Retinal pigment epithelial cell (primary cell): ENCODE data around the gene VPS33B.

Experiments
- DNase-seq: peaks from one replicate; pipeline ENCODE4 v3.0.0-alpha.2; 2010; ENCODE audit warnings: low read depth
- H3K4me3 ChIP-seq: 2 replicates; pipeline ENCODE4 v1.5.1; 2011; ENCODE audit warnings: mild to moderate bottlenecking, low read length, control low read depth, moderate library complexity
- TF ChIP-seq, protein P1 (sequence below): conservative IDR thresholded peaks from 2 replicates; pipeline ENCODE4 v1.5.1; 2011; ENCODE audit warnings: low read depth, low read length, control low read depth, inconsistent platforms

VPS33B gene

GRCh38 chr15:90966262-90966661, 56.1 kb downstream of the VPS33B start:
- H3K4me3 ChIP-seq, result no peak overlapping the region
- TF ChIP-seq, protein P1, sequence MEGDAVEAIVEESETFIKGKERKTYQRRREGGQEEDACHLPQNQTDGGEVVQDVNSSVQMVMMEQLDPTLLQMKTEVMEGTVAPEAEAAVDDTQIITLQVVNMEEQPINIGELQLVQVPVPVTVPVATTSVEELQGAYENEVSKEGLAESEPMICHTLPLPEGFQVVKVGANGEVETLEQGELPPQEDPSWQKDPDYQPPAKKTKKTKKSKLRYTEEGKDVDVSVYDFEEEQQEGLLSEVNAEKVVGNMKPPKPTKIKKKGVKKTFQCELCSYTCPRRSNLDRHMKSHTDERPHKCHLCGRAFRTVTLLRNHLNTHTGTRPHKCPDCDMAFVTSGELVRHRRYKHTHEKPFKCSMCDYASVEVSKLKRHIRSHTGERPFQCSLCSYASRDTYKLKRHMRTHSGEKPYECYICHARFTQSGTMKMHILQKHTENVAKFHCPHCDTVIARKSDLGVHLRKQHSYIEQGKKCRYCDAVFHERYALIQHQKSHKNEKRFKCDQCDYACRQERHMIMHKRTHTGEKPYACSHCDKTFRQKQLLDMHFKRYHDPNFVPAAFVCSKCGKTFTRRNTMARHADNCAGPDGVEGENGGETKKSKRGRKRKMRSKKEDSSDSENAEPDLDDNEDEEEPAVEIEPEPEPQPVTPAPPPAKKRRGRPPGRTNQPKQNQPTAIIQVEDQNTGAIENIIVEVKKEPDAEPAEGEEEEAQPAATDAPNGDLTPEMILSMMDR, result no peak
- DNase-seq, result no peak

- H3K4me3 ChIP-seq, result no peak overlapping the region
- no peak for DNase-seq
- TF ChIP-seq, protein P1, result no peak
Measured at GRCh38 chr15:90962021-90962420, 60.4 kb downstream of the VPS33B start.

DNA sequence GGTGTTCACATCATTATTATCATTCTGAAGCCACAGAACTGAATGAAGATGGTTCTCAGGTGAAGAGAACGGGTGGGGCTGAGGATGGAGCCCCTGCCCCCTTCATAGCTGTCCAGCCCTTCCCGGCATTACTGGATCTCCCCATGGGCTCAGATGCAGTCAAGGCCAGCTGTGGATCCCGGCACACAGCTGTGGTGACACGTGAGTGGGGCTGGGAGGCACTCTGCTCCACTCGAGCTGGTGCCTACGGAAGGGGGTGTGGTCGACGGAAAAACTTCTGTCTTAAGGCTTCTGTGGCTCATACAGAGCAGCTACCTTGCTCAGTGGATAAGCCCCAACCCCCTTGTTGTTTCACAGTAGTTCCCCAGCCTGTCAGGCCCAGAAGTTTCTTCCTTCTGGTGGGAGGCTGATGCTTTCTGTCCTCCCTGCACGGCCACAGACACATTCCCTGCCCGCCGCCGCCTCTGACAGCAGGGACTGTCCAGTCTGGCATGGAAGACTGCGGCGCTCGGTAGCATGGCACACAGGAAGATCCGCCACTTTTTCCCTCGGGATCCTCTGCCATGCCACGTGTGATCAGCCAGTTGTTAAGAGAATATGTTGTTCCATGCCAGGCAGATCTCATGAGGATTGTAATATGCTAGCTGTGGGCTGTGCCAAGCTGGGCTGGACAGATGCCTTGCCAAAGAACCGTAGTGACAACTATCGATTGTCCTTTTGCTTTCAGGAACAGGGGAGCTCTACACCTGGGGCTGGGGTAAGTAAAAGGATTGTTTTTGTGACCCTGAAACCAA, 61.9 kb downstream of the VPS33B start:
- H3K4me3 ChIP-seq, result no peak overlapping the region
- DNase-seq, result no peak
- TF ChIP-seq, protein P1, result no peak

GRCh38 chr15:90959894-90960293, 62.5 kb downstream of the VPS33B start:
- DNase-seq, result peak; percentile 76
- TF ChIP-seq, protein P1, result no peak
- no peak overlapping the region for H3K4me3 ChIP-seq

DNA sequence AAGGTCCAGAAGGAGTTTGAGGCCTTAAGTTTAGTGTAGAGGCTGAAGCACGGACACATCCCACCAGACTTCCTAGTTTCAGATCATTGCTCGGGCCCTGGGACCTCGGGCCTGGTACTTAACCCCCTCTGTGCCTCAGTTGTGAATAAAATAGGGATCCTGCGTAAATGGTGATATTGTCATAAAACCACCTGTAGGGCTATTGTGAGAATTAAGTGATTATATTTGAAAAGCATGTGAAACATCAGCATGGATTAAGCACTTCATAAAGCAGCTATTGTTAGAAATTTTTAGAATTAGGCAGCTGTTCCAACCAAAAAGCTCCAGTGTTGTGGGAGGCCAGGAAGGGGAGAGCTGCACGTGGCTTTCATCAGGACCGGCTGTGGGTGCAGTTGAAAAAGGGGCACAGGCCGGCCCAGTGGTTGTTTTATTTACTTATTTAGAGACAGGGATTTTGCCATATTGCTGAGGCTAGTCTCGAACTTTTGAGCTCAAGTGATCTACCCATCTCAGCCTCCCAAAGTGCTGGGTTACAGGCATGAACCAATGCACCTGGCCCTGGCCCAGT, 63.3 kb downstream of the VPS33B start:
- no peak for DNase-seq
- TF ChIP-seq, protein P1, result no peak
- no peak overlapping the region for H3K4me3 ChIP-seq

DNA sequence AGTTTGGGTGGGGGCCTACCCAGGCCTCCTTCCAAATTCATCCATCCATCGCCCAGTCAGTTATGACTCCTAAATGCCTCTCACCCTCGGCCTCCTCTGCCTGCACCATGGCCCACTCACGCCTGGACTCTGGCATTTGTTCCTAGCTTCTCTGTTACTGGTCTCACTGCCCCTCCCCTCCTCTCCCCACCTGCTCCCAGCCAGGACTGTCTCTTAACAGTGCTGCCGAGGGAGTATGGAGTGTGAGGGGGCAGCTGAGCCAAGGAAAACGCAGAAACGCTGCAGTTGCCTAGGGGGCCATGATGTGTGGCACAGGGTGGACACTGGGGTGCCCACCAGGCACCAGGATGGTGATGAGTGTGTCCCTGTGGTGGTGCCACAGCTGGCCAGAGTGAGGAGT, 64.6 kb downstream of the VPS33B start:
- TF ChIP-seq, protein P1, result no peak
- H3K4me3 ChIP-seq, result peak overlapping the region; percentile 56
- no peak for DNase-seq
